HepG2 (cell line): ENCODE measurements around the gene TTC39C. TPM values are rescaled to one million over a fixed set of nuclear protein-coding genes. Genes with fewer than 3 reads are reported as not detected.

ENCODE experiments used
- ATAC-seq: fragments of 200-7000 bp; cut with Tn5 transposase; 3 replicates; pipeline ENCODE4 v1.9.1; 2020; ENCODE audit warnings: mild to moderate bottlenecking, moderate library complexity
- BruUV-seq: library from RNA; stranded (reverse); fragments of 400-500 nt; replicated peaks from 2 replicates; lab custom pipeline; 2021; lab: Mats Ljungman, UMichigan
- CTCF ChIA-PET: fragments of 300-600 bp; formaldehyde crosslinking; extraction: SDS; loops from one replicate; lab custom pipeline; 2021; ENCODE audit warnings: low total read pairs, inconsistent platforms, low intra/inter-chr PET ratio; lab: Yijun Ruan, JAX
- POLR2A ChIA-PET: fragments of 350-600 bp; sonication (Branson Sonifier 250); formaldehyde crosslinking; loops from one replicate; lab custom pipeline; 2020; ENCODE audit warnings: antibody characterized with exemption, inconsistent platforms; lab: Yijun Ruan, JAX
- DNase-seq: peaks from one replicate; pipeline ENCODE4 v3.0.0-alpha.2; 2015; ENCODE audit warnings: low spot score
- FAIRE-seq: peaks from 3 replicates; lab custom pipeline; 2011; peaks lifted over from hg19 to GRCh38; lab: Jason Lieb, UNC
- H2AFZ ChIP-seq: one replicate; pipeline ENCODE4 v1.6.1; 2011; ENCODE audit warnings: low read length, inconsistent platforms
- H3K27ac ChIP-seq: fragments of 300-600 bp; 3 replicates; pipeline ENCODE4 v1.8.0; 2011; ENCODE audit warnings: mixed run types, mild to moderate bottlenecking, mixed read lengths, low read length, inconsistent platforms; ENCODE audit not compliant: insufficient read depth; ENCODE audit errors: extremely low read length
- H3K27me3 ChIP-seq, 2 experiments: fragments of 200-600 bp in 1 of 2; 2 replicates in 1 of 2; 3 replicates in 1 of 2; pipeline versions ENCODE4 v1.6.0 to v1.8.0; 2011; ENCODE audit warnings: low read length in 2 of 2, mild to moderate bottlenecking in 2 of 2, moderate library complexity in 2 of 2, inconsistent platforms in 1 of 2; ENCODE audit not compliant: insufficient read depth in 2 of 2, control insufficient read depth in 1 of 2
- H3K36me3 ChIP-seq, 2 experiments: fragments of 200-600 bp in 1 of 2; replicated peaks in 1 of 2; 2 replicates in 1 of 2; 3 replicates in 1 of 2; pipeline versions ENCODE4 v1.5.1 to v1.8.0; 2011; ENCODE audit warnings: low read length in 2 of 2, inconsistent platforms in 1 of 2; ENCODE audit not compliant: insufficient read depth in 2 of 2, control insufficient read depth in 1 of 2
- H3K4me1 ChIP-seq: 2 replicates; pipeline ENCODE4 v1.5.1; 2012; ENCODE audit warnings: low read length, inconsistent platforms; ENCODE audit not compliant: insufficient read depth
- H3K4me2 ChIP-seq: 2 replicates; pipeline ENCODE4 v1.6.0; 2011; ENCODE audit warnings: low read depth, low read length, inconsistent platforms
- H3K4me3 ChIP-seq, 3 experiments: fragments of 200-600 bp in 1 of 3; sonication (generic), shearing (Covaris generic) in 1 of 3; replicated peaks in 1 of 3; 2 replicates each; pipeline ENCODE4 v1.5.1; 2011 to 2016; ENCODE audit warnings: low read length in 3 of 3, inconsistent platforms in 2 of 3, low read depth in 2 of 3, mild to moderate bottlenecking in 2 of 3, control low read depth in 1 of 3, mixed read lengths in 1 of 3; ENCODE audit not compliant: insufficient read depth in 1 of 3
- H3K79me2 ChIP-seq: one replicate; pipeline ENCODE4 v1.6.1; 2011; ENCODE audit warnings: low read length, inconsistent platforms; ENCODE audit not compliant: insufficient read depth
- H3K9ac ChIP-seq: 2 replicates; pipeline ENCODE4 v1.6.0; 2011; ENCODE audit warnings: mild to moderate bottlenecking, low read depth, low read length, inconsistent platforms; ENCODE audit not compliant: insufficient read depth
- H3K9me3 ChIP-seq: 2 replicates; pipeline ENCODE4 v1.5.1; 2012; ENCODE audit warnings: mild to moderate bottlenecking, low read length
- H4K20me1 ChIP-seq: 2 replicates; pipeline ENCODE4 v1.6.0; 2011; ENCODE audit warnings: inconsistent platforms, mild to moderate bottlenecking, low read length, moderate library complexity; ENCODE audit not compliant: insufficient read depth
- AHR ChIP-seq: IDR thresholded peaks from 2 replicates; pipeline ENCODE4 v1.6.1; 2018; ENCODE audit warnings: missing genetic modification reagents, missing compliant biosample characterization
- ARID5B ChIP-seq: IDR thresholded peaks from 2 replicates; pipeline ENCODE4 v1.4.0; 2020; ENCODE audit warnings: mild to moderate bottlenecking, missing genetic modification reagents
- CHD4 ChIP-seq: fragments of 200-600 bp; sonication (generic); IDR thresholded peaks from 2 replicates; pipeline ENCODE4 v1.7.0; 2017; ENCODE audit warnings: mild to moderate bottlenecking, low read length, borderline replicate concordance
- DNMT1 ChIP-seq: sonication (generic); formaldehyde crosslinking; IDR thresholded peaks from 2 replicates; pipeline ENCODE4 v1.5.1; 2020; ENCODE audit warnings: mild to moderate bottlenecking, missing genetic modification reagents
- HMG20B ChIP-seq: conservative IDR thresholded peaks from 2 replicates; pipeline ENCODE4 v1.6.1; 2016; ENCODE audit warnings: missing genetic modification reagents, missing compliant biosample characterization
- RBM22 ChIP-seq: fragments of 200-400 bp; formaldehyde crosslinking; optimal IDR thresholded peaks from 2 replicates; pipeline ENCODE3; 2017; ENCODE audit warnings: mild to moderate bottlenecking, low read length, moderate library complexity
- RERE ChIP-seq: IDR thresholded peaks from 2 replicates; pipeline ENCODE4 v1.6.1; 2016; ENCODE audit warnings: low read depth, missing genetic modification reagents, missing compliant biosample characterization
- REXO4 ChIP-seq: sonication (generic); formaldehyde crosslinking; IDR thresholded peaks from 2 replicates; pipeline ENCODE4 v1.8.0; 2022; ENCODE audit warnings: missing genetic modification reagents, mild to moderate bottlenecking, borderline replicate concordance
- SMYD3 ChIP-seq: sonication (generic); formaldehyde crosslinking; IDR thresholded peaks from 2 replicates; pipeline ENCODE4 v1.8.1; 2023; ENCODE audit warnings: mild to moderate bottlenecking, missing genetic modification reagents
- ZNF710 ChIP-seq: sonication (generic); formaldehyde crosslinking; IDR thresholded peaks from 2 replicates; pipeline ENCODE4 v1.5.0; 2020; ENCODE audit warnings: mild to moderate bottlenecking, missing genetic modification reagents, borderline replicate concordance
- ZNF768 ChIP-seq: sonication (generic); formaldehyde crosslinking; IDR thresholded peaks from 2 replicates; pipeline ENCODE4 v1.4.0; 2020; ENCODE audit warnings: missing genetic modification reagents
- ZSCAN20 ChIP-seq: sonication (generic); formaldehyde crosslinking; IDR thresholded peaks from 2 replicates; pipeline ENCODE4 v1.4.0; 2020; ENCODE audit warnings: missing genetic modification reagents, mild to moderate bottlenecking, borderline replicate concordance
- WGBS: methylation state at CpG from one replicate; pipeline ENCODE4 v1.1.6; 2017; ENCODE audit warnings: low lambda C conversion rate; 5-methylcytosine and 5-hydroxymethylcytosine counted together
- in situ Hi-C: cut with HindIII; loops from 2 replicates; pipeline ENCODE4 v1.10.0; 2017; ENCODE audit warnings: low pct_unique_long_range_greater_than_20kb; ENCODE audit not compliant: extremely low pct_ligation_motif_present
- intact Hi-C: fragments of 100-400 bp; cut with micrococcal nuclease; formaldehyde crosslinking; loops from one replicate; pipeline ENCODE4 v1.10.0; 2022; ENCODE audit not compliant: unreplicated experiment
- polyA plus RNA-seq, 8 experiments: library from polyadenylated mRNA; depleted of rRNA in 3 of 8; stranded (reverse) in 7 of 8; unstranded in 1 of 8; fragments of >200 nt; fragmentation: Illumina TruSeq in 4 of 8; extraction: Trizol in 4 of 8; gene quantifications; 2 replicates each; pipeline versions ENCODE4 v1.2.1 to v1.2.3, GENCODE V29; 2011 to 2016; ENCODE audit warnings: low read depth in 4 of 8, missing spikeins in 1 of 8, mixed read lengths in 1 of 8; ENCODE audit not compliant: insufficient read depth in 1 of 8
- total RNA-seq, 5 experiments: library from RNA; depleted of rRNA; stranded (reverse); fragments of >200 nt; fragmentation: Illumina TruSeq; extraction: Trizol; gene quantifications; 2 replicates each; pipeline ENCODE4 v1.2.3, GENCODE V29; 2016; ENCODE audit warnings: low read depth in 1 of 5

TTC39C gene
- total and polyA plus RNA-seq, 2 of the 13 experiments (the other 11 are each of a cell fraction or from before 2014, with no cell fraction given), result 19.1 to 25.9 TPM

- BruUV-seq, result no TSS peak
- ATAC-seq (no peak), DNase-seq (no peak), FAIRE-seq (no peak)
- H3K27ac ChIP-seq, result no peak overlapping the region
- H3K4me2 ChIP-seq, result no peak overlapping the region
- H4K20me1 ChIP-seq, result no peaks in the 10 kb centered on the region
- intact Hi-C loops (no loop called here), in situ Hi-C loops (no loop called here)
- no peak overlapping the region for H2AFZ ChIP-seq
- H3K27me3 ChIP-seq, result peaks cover 0 to 36% of the 10 kb centered on the region in 2 experiments; a peak in 3 of 5 replicates
- no peak overlapping the region for H3K4me3 ChIP-seq
- H3K4me1 ChIP-seq, result no peaks in the 10 kb centered on the region
- H3K9ac ChIP-seq, result no peak overlapping the region
- ChIA-PET CTCF (no interaction called here), POLR2A (no interaction called here)
- no peaks in the 10 kb centered on the region for H3K36me3 ChIP-seq
- no peaks in the 10 kb centered on the region for H3K79me2 ChIP-seq
- no peaks in the 10 kb centered on the region for H3K9me3 ChIP-seq
- 41% methylated on average over 7 of the region's 7 CpGs for WGBS
- no peak for TF ChIP-seq SMYD3 (CRISPR knock-in tag)
- no peak for TF ChIP-seq ZNF710 (CRISPR knock-in tag)
- TF ChIP-seq REXO4, result no peak
- TF ChIP-seq ZNF768, result no peak
- no peak for TF ChIP-seq ARID5B
- TF ChIP-seq DNMT1, result no peak
- no peak for TF ChIP-seq CHD4
- no peak for TF ChIP-seq AHR
- no peak for TF ChIP-seq HMG20B (CRISPR knock-in tag)
- TF ChIP-seq ZSCAN20, result no peak
- TF ChIP-seq RERE (CRISPR knock-in tag), result no peak
- TF ChIP-seq RBM22, result no peak
These were observed 4.8 kb upstream of the TTC39C start for GRCh38 chr18:24009651-24010333.
